Measurements from ENCODE around the gene EPHB4. TPM values are rescaled to one million over a fixed set of nuclear protein-coding genes. Genes with fewer than 3 reads are reported as not detected.

EPHB4 gene
- total and polyA plus RNA-seq, 12 donors, result 31.5 to 188 (median 103) TPM

DNA sequence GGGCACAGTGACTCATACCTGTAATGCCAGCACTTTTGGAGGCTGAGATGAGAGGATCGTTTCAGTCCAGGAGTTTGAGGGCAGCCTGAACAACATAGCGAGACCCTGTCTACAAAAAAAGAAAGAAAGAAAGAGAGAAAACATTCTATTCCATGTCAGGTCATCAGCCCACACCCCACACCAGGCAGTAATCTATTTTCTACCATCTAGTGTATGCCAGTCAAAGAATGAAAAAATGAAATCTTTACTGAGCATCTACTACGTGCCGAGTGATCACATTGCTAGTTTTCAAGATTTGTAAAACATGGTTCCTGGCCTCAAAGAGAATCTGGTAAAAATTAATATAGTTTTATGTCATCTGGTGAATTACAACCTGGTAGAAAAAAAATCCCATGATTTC is 3.1 kb upstream of the EPHB4 start:
- Histone ChIP-seq H3K27me3 (no peaks in the 10 kb centered on the region), H3K4me3 (no peak overlapping the region), H3K27ac (no peak overlapping the region), H3K4me1 (replicated peaks in 1 of 2) (peaks cover 5 to 14% of the 10 kb centered on the region in 2 donors), H3K9me3 (replicated peaks in 1 of 3) (no peaks in the 10 kb centered on the region), H3K36me3 (replicated peaks in 1 of 2) (no peaks in the 10 kb centered on the region)
- no peak for DNase-seq
- 70 to 79% (median 75%) methylated on average over 4 of the region's 4 CpGs for WGBS, 4 donors
- TF ChIP-seq, protein P1, sequence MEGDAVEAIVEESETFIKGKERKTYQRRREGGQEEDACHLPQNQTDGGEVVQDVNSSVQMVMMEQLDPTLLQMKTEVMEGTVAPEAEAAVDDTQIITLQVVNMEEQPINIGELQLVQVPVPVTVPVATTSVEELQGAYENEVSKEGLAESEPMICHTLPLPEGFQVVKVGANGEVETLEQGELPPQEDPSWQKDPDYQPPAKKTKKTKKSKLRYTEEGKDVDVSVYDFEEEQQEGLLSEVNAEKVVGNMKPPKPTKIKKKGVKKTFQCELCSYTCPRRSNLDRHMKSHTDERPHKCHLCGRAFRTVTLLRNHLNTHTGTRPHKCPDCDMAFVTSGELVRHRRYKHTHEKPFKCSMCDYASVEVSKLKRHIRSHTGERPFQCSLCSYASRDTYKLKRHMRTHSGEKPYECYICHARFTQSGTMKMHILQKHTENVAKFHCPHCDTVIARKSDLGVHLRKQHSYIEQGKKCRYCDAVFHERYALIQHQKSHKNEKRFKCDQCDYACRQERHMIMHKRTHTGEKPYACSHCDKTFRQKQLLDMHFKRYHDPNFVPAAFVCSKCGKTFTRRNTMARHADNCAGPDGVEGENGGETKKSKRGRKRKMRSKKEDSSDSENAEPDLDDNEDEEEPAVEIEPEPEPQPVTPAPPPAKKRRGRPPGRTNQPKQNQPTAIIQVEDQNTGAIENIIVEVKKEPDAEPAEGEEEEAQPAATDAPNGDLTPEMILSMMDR (IDR thresholded peaks at IDR 0.05), result no peak
- TF ChIP-seq POLR2A (IDR thresholded peaks at IDR 0.05), result no peak
- intact Hi-C loops (cut with DNase I), result no loop called here

DNA sequence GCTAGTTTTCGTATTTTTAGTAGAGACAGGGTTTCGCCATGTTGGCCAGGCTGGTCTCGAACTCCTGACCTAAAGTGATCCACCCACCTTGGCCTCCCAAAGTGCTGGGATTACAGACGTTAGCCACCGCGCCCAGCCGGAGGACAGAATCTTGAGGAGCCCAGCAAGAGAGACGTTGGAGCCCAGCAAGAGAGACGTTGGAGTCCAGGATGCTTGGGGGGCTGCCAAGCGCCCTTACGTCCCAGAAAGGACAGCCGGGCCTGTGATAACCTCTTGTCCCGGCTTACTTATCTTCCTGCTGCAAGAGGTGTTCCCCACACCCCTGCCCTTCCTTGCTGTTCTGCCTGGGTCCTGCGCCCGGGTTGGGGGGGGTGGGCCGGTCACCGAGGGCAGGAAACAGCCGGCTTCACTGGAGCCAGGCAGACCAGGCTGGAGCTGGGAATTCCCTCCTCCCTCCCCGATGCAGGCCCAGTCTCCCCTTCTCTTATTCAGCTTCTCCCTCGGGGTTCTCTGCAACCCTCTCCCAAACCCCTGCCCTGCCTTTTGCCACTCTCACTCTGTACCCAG is 1.9 kb upstream of the EPHB4 start:
- 41 to 68% (median 45%) methylated on average over 9 to 20 of the region's 20 CpGs for WGBS, 4 donors
- Histone ChIP-seq H3K9me3 (replicated peaks in 1 of 3) (no peaks in the 10 kb centered on the region), H3K27me3 (no peaks in the 10 kb centered on the region), H3K4me1 (replicated peaks in 1 of 2) (peaks cover 14 to 19% of the 10 kb centered on the region in 2 donors), H3K4me3 (no peak overlapping the region), H3K27ac (peak overlapping the region in 1 of 5 donors; percentile 51), H3K36me3 (replicated peaks in 1 of 2) (no peaks in the 10 kb centered on the region)
- TF ChIP-seq POLR2A (IDR thresholded peaks at IDR 0.05), result no peak
- TF ChIP-seq, protein P1 (IDR thresholded peaks at IDR 0.05), result no peak
- intact Hi-C loops (cut with DNase I), result no loop called here
- peak in 6 of 7 donors; percentile 49 to 85 (median 62) for DNase-seq

DNA sequence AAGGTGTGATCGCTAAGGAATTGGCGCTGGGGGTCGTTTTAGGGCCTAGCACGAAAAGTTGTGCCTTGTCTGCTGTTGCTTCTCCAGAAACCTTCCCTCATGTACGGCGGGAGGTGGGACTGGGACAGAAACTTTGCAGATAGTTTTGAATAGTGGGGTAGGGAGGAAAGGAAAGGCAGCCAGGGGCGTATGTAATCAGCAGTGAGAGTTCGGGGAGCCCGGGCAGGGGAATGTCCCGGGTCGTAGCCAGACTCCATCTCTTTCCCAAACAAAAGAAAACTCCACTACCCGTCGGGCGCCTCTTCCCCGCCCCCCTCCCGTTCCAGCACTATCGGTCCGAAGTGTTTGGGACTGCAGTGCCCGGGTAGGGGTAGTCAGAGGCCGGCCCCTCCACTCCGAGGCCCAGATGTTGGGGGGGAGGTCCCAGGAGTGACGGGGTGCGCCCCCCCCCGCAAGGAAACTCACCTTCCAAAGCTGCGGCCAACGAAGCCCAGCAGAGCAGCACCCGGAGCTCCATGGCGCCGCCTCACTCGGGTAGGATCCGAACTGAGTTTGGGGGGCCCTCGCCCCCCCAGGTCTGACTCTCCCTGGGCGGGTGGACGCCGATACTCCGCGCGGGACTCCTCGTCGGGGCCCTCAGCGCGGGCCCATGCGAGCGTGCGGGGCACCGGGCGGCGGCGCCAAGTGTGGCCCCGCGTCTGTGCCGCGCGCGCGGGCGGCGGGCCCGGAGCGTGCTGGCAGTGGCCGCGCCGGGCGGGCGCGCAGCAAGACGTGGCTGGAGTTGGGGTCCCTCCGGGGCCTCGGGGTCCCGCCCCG is 601 bp downstream of the EPHB4 start:
- Histone ChIP-seq H3K27me3 (no peaks in the 10 kb centered on the region), H3K9me3 (replicated peaks in 1 of 3) (no peaks in the 10 kb centered on the region), H3K27ac (peak overlapping the region in 4 of 5 donors; percentile 58 to 93 (median 77)), H3K36me3 (replicated peaks in 1 of 2) (peaks cover 0 to 18% of the 10 kb centered on the region in 2 donors), H3K4me1 (replicated peaks in 1 of 2) (peaks cover 22 to 39% of the 10 kb centered on the region in 2 donors), H3K4me3 (peak overlapping the region; percentile 45 to 88 (median 60))
- peak in 1 of 7 donors; percentile 48 for DNase-seq
- intact Hi-C loops (cut with DNase I), result no loop called here
- peak in 1 of 2 donors; percentile 5 for TF ChIP-seq POLR2A (IDR thresholded peaks at IDR 0.05)
- TF ChIP-seq, protein P1 (IDR thresholded peaks at IDR 0.05), result no peak
- 0 to 2% (median 1%) methylated on average over 18 to 70 of the region's 71 CpGs for WGBS, 4 donors

DNA sequence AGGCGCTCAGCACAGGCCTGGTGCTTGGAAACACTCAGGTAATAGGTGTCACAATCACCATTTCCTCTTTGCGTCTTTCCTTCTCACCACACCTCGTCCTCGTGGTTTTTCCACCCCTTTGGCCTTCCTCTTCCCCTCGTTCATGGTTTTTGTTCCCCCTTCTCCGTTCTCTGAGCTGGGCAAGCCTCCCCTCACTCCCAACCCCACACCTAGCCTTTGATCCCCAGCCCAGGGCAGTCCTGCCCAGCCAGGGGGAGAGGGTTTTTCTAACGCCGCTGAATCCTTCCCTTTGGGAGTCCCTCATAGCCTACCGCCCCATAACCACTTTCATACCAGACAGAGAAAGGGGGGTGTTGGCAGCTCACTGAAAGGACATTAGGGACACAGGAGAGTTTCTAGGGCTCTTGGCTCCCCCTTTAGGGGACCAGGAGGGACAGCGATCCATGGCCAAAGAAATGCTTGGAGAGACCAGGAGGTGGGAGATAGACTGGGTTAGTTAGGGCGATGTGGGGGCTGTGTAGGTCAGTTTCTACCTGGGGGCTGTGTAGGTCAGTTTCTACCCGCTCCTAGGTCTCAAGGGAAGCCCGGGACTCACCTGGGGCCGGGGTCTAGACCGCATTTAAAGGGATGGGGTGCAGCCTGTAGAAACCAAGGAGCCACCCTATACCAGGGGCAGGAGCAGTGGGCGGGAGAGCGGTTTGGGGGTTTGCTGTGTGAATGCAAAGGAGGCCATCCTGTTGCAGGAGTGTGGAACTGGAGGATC is 1.4 kb downstream of the EPHB4 start:
- peaks cover 0 to 26% of the 10 kb centered on the region in 2 donors for H3K36me3 ChIP-seq (replicated peaks in 1 of 2)
- no peaks in the 10 kb centered on the region for H3K27me3 ChIP-seq
- peak overlapping the region in 3 of 4 donors; percentile 45 to 88 (median 75) for H3K4me3 ChIP-seq
- H3K9me3 ChIP-seq (replicated peaks in 1 of 3), result no peaks in the 10 kb centered on the region
- 12 to 22% (median 15%) methylated on average over 15 to 17 of the region's 17 CpGs for WGBS, 4 donors
- DNase-seq, result peak in 1 of 7 donors; percentile 57
- peaks cover 22 to 39% of the 10 kb centered on the region in 2 donors for H3K4me1 ChIP-seq (replicated peaks in 1 of 2)
- H3K27ac ChIP-seq, result peak overlapping the region in 4 of 5 donors; percentile 52 to 93 (median 77)
- intact Hi-C loops (cut with DNase I), result no loop called here
- TF ChIP-seq POLR2A (IDR thresholded peaks at IDR 0.05), result no peak
- TF ChIP-seq, protein P1 (IDR thresholded peaks at IDR 0.05), result peak in 2 of 6 experiments; percentile 25 to 31

All from adrenal gland (tissue), 12 donors.